ENCODE measurements around the gene ZCCHC4.
A peak's percentile ranks its signal among the peaks of the same experiment; 100 is the strongest.

ZCCHC4 gene

GRCh38 chr4:25377572-25378436 is 65.2 kb downstream of the ZCCHC4 start:
- no peaks in the 10 kb centered on the region for H4K20me1 ChIP-seq (ENCODE audit: insufficient read depth, low read length)
- TF ChIP-seq EZH2 (IDR thresholded peaks at IDR 0.05; ENCODE audit: borderline replicate concordance, low read length) (no peak), CTCF (IDR thresholded peaks at IDR 0.05; ENCODE audit: low read length) (no peak)
- no peak overlapping the region for H3K27ac ChIP-seq (ENCODE audit: low read depth, low read length, poor library complexity, severe bottlenecking)
- peak overlapping the region; percentile 78 for H3K4me3 ChIP-seq (ENCODE audit: low read depth, low read length, poor library complexity, severe bottlenecking)
- H2AFZ ChIP-seq (ENCODE audit: low read length): no peak overlapping the region
- no peaks in the 10 kb centered on the region for H3F3A ChIP-seq (ENCODE audit: insufficient read depth, low read length)
- no peaks in the 10 kb centered on the region for H3K27me3 ChIP-seq (ENCODE audit: insufficient read depth, low read length)
- peaks cover 13% of the 10 kb centered on the region for H3K79me2 ChIP-seq (ENCODE audit: insufficient read depth, low read length)
- peaks cover 26% of the 10 kb centered on the region for H3K4me1 ChIP-seq (ENCODE audit: insufficient read depth, low read length, severe bottlenecking)
- peaks cover 16% of the 10 kb centered on the region for H3K36me3 ChIP-seq (ENCODE audit: insufficient read depth, low read length)
- H3K9me2 ChIP-seq (ENCODE audit: low read depth, low read length): no peaks in the 10 kb centered on the region
- no peaks in the 10 kb centered on the region for H3K9me3 ChIP-seq (ENCODE audit: low read length)
- peak overlapping the region; percentile 84 for H3K4me2 ChIP-seq (ENCODE audit: low read length)
- peak overlapping the region; percentile 79 for H3K9ac ChIP-seq (ENCODE audit: low read length)

GRCh38 chr4:25378437-25378743 is 65.8 kb downstream of the ZCCHC4 start:
- peaks cover 22% of the 10 kb centered on the region for H3K36me3 ChIP-seq (ENCODE audit: insufficient read depth, low read length)
- no peaks in the 10 kb centered on the region for H3K27me3 ChIP-seq (ENCODE audit: insufficient read depth, low read length)
- no peaks in the 10 kb centered on the region for H4K20me1 ChIP-seq (ENCODE audit: insufficient read depth, low read length)
- no peaks in the 10 kb centered on the region for H3K9me2 ChIP-seq (ENCODE audit: low read depth, low read length)
- H3K4me3 ChIP-seq (ENCODE audit: low read depth, low read length, poor library complexity, severe bottlenecking): peak overlapping the region; percentile 78
- H3K9ac ChIP-seq (ENCODE audit: low read length): peak overlapping the region; percentile 79; the same call in 1 of the 2 replicates
- H3K27ac ChIP-seq (ENCODE audit: low read depth, low read length, poor library complexity, severe bottlenecking): no peak overlapping the region
- peak overlapping the region; percentile 84 for H3K4me2 ChIP-seq (ENCODE audit: low read length)
- no peak for TF ChIP-seq EZH2 (IDR thresholded peaks at IDR 0.05; ENCODE audit: borderline replicate concordance, low read length)
- no peak for TF ChIP-seq CTCF (IDR thresholded peaks at IDR 0.05; ENCODE audit: low read length)
- peaks cover 13% of the 10 kb centered on the region for H3K79me2 ChIP-seq (ENCODE audit: insufficient read depth, low read length)
- H3F3A ChIP-seq (ENCODE audit: insufficient read depth, low read length): no peaks in the 10 kb centered on the region
- no peak overlapping the region for H2AFZ ChIP-seq (ENCODE audit: low read length)
- no peaks in the 10 kb centered on the region for H3K9me3 ChIP-seq (ENCODE audit: low read length)
- H3K4me1 ChIP-seq (ENCODE audit: insufficient read depth, low read length, severe bottlenecking): peaks cover 26% of the 10 kb centered on the region

GRCh38 chr4:25379591-25379990 is 67.0 kb downstream of the ZCCHC4 start:
- peaks cover 34% of the 10 kb centered on the region for H3K36me3 ChIP-seq (ENCODE audit: insufficient read depth, low read length)

More at GRCh38 chr4:25379591-25379990, 67.0 kb downstream of the ZCCHC4 start:
- H3K4me3 ChIP-seq (ENCODE audit: low read depth, low read length, poor library complexity, severe bottlenecking): no peak overlapping the region
- no peaks in the 10 kb centered on the region for H3K9me2 ChIP-seq (ENCODE audit: low read depth, low read length)
- no peaks in the 10 kb centered on the region for H3K9me3 ChIP-seq (ENCODE audit: low read length)
- peaks cover 13% of the 10 kb centered on the region for H3K79me2 ChIP-seq (ENCODE audit: insufficient read depth, low read length)
- H3K27ac ChIP-seq (ENCODE audit: low read depth, low read length, poor library complexity, severe bottlenecking): no peak overlapping the region
- no peak overlapping the region for H3K9ac ChIP-seq (ENCODE audit: low read length)
- no peaks in the 10 kb centered on the region for H3F3A ChIP-seq (ENCODE audit: insufficient read depth, low read length)
- H3K4me1 ChIP-seq (ENCODE audit: insufficient read depth, low read length, severe bottlenecking): peaks cover 26% of the 10 kb centered on the region
- peak overlapping the region; percentile 84; the same call in 1 of the 2 replicates for H3K4me2 ChIP-seq (ENCODE audit: low read length)
- no peaks in the 10 kb centered on the region for H3K27me3 ChIP-seq (ENCODE audit: insufficient read depth, low read length)
- no peak for TF ChIP-seq CTCF (IDR thresholded peaks at IDR 0.05; ENCODE audit: low read length)
- TF ChIP-seq EZH2 (IDR thresholded peaks at IDR 0.05; ENCODE audit: borderline replicate concordance, low read length): no peak
- H4K20me1 ChIP-seq (ENCODE audit: insufficient read depth, low read length): no peaks in the 10 kb centered on the region
- H2AFZ ChIP-seq (ENCODE audit: low read length): no peak overlapping the region
